ENCODE data around the gene ASB12. TPM values are rescaled to one million over a fixed set of nuclear protein-coding genes. Genes with fewer than 3 reads are reported as not detected.

Gene ASB12
- total RNA-seq = not detected

GRCh38 chrX:64230123-64230970, at the start of gene ASB12:
TSS of gene ASB12 (minus strand) at chrX:64230607. CDS start at chrX:64225650, 4,957 bp downstream.
- no peak for TF ChIP-seq CTCF (IDR thresholded peaks at IDR 0.05; ENCODE audit: low read depth)

- TF ChIP-seq CTCF (IDR thresholded peaks at IDR 0.05; ENCODE audit: low read depth) = no peak
Observed at GRCh38 chrX:64265265-64265664, 34.9 kb upstream of the ASB12 start.

- TF ChIP-seq CTCF (IDR thresholded peaks at IDR 0.05; ENCODE audit: low read depth) = no peak
Observed at GRCh38 chrX:64229154-64229553, 1.3 kb downstream of the ASB12 start.

- no peak for TF ChIP-seq CTCF (IDR thresholded peaks at IDR 0.05; ENCODE audit: low read depth)
Observed at GRCh38 chrX:64218023-64218422, 12.4 kb downstream of the ASB12 start.

GRCh38 chrX:64206556-64207162, 23.7 kb downstream of the ASB12 start:
- TF ChIP-seq CTCF (IDR thresholded peaks at IDR 0.05; ENCODE audit: low read depth) = no peak

- TF ChIP-seq CTCF (IDR thresholded peaks at IDR 0.05; ENCODE audit: low read depth) = no peak
Observed at GRCh38 chrX:64205735-64206501, 24.5 kb downstream of the ASB12 start.

GRCh38 chrX:64205441-64205734, 25.0 kb downstream of the ASB12 start, which contains the start of gene AMER1:
TSS of gene AMER1 (minus strand) at chrX:64205708. CDS start at chrX:64193286, 12,422 bp downstream.
- no peak for TF ChIP-seq CTCF (IDR thresholded peaks at IDR 0.05; ENCODE audit: low read depth)
